HG02938 (cell line): ENCODE data around the gene GAGE13.
"Not testable (repeated sequence)": the region's sequence is repeated elsewhere in the genome, so short reads cannot be mapped to it uniquely, and the experiment has no call there.

Source experiments
- ATAC-seq: cut with Tn5 transposase; IDR thresholded peaks from one replicate; pipeline ENCODE4 v1.9.1; 2021; ENCODE audit warnings: mild to moderate bottlenecking, moderate library complexity; ENCODE audit not compliant: unreplicated experiment

Gene GAGE13

GRCh38 chrX:49330421-49330820, 961 bp upstream of the GAGE13 start:
- not testable (repeated sequence) for ATAC-seq

DNA sequence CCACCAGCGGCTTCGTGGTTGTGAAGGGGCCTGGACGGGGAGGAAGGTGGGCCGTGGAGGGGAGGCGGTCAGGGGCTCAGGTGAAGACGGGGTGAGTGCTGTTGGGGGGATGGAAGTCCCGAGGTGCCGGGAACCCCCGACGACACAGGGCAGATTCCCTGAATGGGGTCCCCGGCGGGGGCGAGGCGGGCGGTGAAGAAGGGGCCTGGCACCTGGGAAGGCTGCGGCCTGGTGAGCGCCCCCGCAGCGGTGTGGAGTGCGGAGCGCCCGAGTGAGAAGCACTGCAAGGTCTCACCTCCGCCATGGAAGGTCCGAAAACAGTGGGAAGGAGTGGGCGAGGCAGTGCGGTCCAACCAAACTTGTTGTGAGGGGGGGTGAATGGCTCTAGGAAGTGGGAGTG, 459 bp downstream of the GAGE13 start:
- ATAC-seq: not testable (repeated sequence)

- ATAC-seq: not testable (repeated sequence)
These were observed 10.1 kb downstream of the GAGE13 start for GRCh38 chrX:49341449-49341848.

DNA sequence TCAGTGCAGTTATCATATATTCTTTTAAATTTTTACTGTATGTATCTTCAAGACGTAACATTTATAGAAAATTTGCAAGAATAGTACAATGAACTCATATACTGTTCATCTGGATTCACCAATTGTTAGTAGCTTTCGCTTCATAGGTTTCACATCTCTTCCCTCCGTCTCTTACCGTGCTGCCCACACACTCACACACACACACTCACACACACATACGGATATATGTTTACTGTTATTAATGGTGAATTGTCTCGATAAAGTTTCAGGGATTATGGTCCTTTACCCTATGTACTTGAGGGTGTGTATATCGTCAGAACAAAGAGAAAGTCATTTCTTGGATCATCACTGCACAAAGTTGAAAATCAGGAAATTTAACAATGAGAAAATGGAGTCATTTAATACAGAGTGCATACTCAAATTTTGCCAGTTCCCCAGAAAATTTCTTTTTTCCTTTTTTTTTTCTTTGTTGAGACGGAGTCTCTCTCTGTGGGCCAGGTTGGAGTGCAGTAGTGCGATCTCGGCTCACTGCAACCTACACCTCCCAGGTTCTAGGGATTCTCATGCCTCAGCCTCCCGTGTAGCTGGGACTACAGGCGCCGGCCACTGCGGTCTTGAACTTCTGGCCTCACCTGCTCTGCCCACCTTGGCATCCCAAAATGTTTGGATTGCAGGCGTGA, 13.3 kb downstream of the GAGE13 start:
- ATAC-seq: not testable (repeated sequence)

GRCh38 chrX:49345402-49345801, 14.0 kb downstream of the GAGE13 start:
- not testable (repeated sequence) for ATAC-seq

DNA sequence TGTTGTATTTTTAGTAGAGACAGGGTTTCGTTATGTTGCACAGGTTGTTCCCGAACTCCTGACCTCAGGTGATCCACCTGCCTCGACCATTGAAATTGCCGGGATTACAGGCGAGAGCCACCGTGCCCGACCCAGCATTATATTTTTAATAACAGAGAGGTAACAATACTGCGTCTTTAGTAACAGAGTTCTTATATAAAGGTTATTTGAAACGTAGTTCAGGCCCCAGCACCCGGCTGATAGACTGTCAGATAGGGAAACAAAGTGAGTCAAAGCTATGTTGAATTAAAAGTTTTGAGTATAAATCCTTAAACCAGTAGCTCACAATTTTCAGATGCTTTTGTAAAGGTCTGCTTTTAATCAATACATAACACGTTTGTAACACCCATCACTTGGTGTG, 14.8 kb downstream of the GAGE13 start:
- not testable (repeated sequence) for ATAC-seq
